Measurements from ENCODE around the gene CDC42EP1. TPM values are rescaled to one million over a fixed set of nuclear protein-coding genes. Genes with fewer than 3 reads are reported as not detected.

CDC42EP1 gene
- total RNA-seq, 1 donor, result 35.5 TPM

DNA sequence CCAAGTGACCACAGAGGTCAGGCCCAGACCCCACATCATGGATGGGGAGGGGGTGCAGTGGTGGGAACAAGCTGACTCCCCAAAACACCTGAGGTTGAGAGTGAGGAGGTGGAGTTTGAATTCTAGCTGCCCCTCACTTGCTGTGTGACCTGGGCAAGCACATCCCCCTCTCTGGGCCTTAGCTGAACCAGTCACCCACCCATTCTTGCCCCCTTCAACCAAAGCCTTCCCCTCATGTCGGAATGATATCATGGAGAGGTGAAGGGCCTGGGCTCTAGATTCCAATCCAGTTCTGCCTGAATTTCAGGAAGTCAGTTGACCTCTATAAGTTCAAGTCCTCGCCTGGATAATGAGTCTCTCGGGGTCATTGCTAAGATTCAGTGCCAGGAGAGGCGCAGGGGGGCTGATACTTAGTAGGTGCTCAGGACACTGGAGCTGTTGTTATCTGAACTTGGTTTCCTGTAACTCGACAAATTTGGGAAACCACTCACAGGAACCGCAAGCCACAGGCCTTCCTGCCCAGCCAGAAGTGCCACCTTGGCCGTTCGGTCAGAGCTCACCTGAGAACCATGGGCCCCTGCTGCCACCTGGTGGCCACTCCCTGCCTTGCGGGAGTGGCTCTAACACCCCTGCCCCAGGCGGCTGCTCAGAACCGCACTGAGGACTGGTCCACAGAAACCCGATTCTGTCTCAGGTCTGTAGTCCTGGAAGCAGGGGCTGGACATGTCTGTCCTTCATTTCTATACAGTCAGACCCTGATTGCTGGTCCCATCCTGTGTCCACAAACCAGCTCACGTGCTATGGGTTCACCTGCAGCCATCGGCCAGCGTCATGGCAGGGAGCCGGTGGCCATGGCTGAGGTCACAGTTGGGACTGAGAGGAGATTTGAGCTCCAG is 6.9 kb downstream of the CDC42EP1 start:
- DNase-seq (ENCODE audit: insufficient read length, low spot score, missing footprints), result peak; percentile 96
- H3K4me2 ChIP-seq (ENCODE audit: insufficient read depth, low read length), result peak overlapping the region; percentile 13
- H3K4me1 ChIP-seq (ENCODE audit: insufficient read depth, low read length), result peaks cover 49% of the 10 kb centered on the region
- H3K36me3 ChIP-seq (ENCODE audit: insufficient read depth, low read length), result peaks cover 47% of the 10 kb centered on the region
- H2AFZ ChIP-seq (ENCODE audit: low read length), result no peak overlapping the region
- TF ChIP-seq, protein P1, sequence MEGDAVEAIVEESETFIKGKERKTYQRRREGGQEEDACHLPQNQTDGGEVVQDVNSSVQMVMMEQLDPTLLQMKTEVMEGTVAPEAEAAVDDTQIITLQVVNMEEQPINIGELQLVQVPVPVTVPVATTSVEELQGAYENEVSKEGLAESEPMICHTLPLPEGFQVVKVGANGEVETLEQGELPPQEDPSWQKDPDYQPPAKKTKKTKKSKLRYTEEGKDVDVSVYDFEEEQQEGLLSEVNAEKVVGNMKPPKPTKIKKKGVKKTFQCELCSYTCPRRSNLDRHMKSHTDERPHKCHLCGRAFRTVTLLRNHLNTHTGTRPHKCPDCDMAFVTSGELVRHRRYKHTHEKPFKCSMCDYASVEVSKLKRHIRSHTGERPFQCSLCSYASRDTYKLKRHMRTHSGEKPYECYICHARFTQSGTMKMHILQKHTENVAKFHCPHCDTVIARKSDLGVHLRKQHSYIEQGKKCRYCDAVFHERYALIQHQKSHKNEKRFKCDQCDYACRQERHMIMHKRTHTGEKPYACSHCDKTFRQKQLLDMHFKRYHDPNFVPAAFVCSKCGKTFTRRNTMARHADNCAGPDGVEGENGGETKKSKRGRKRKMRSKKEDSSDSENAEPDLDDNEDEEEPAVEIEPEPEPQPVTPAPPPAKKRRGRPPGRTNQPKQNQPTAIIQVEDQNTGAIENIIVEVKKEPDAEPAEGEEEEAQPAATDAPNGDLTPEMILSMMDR (IDR thresholded peaks at IDR 0.05; ENCODE audit: extremely low read depth, low read depth, low read length), result peak; percentile 84
- no peak overlapping the region for H3K4me3 ChIP-seq (ENCODE audit: insufficient read depth, low read length)
- H3K27me3 ChIP-seq (ENCODE audit: insufficient read depth, low read length), result no peaks in the 10 kb centered on the region
- peaks cover 80% of the 10 kb centered on the region for H3K79me2 ChIP-seq (ENCODE audit: insufficient read depth, low read length)
- H3K9me3 ChIP-seq (ENCODE audit: low read depth, low read length), result no peaks in the 10 kb centered on the region
- H3K27ac ChIP-seq (ENCODE audit: low read depth, low read length), result peak overlapping the region; percentile 49
- H4K20me1 ChIP-seq (ENCODE audit: insufficient read depth, low read length), result peaks cover 97% of the 10 kb centered on the region

- H3K4me3 ChIP-seq (ENCODE audit: insufficient read depth, low read length), result no peak overlapping the region
- peaks cover 72% of the 10 kb centered on the region for H3K79me2 ChIP-seq (ENCODE audit: insufficient read depth, low read length)
- H3K27me3 ChIP-seq (ENCODE audit: insufficient read depth, low read length), result no peaks in the 10 kb centered on the region
- H4K20me1 ChIP-seq (ENCODE audit: insufficient read depth, low read length), result peaks cover 89% of the 10 kb centered on the region
- TF ChIP-seq, protein P1 (IDR thresholded peaks at IDR 0.05; ENCODE audit: extremely low read depth, low read depth, low read length), result no peak
- DNase-seq (ENCODE audit: insufficient read length, low spot score, missing footprints), result peak; percentile 13
- no peak overlapping the region for H3K4me2 ChIP-seq (ENCODE audit: insufficient read depth, low read length)
- H3K27ac ChIP-seq (ENCODE audit: low read depth, low read length), result no peak overlapping the region
- peaks cover 41% of the 10 kb centered on the region for H3K4me1 ChIP-seq (ENCODE audit: insufficient read depth, low read length)
- no peak overlapping the region for H2AFZ ChIP-seq (ENCODE audit: low read length)
- H3K36me3 ChIP-seq (ENCODE audit: insufficient read depth, low read length), result peaks cover 46% of the 10 kb centered on the region
- no peaks in the 10 kb centered on the region for H3K9me3 ChIP-seq (ENCODE audit: low read depth, low read length)
These were observed 7.7 kb downstream of the CDC42EP1 start for GRCh38 chr22:37568012-37568411.

- peaks cover 85% of the 10 kb centered on the region for H4K20me1 ChIP-seq (ENCODE audit: insufficient read depth, low read length)
These were observed 8.2 kb downstream of the CDC42EP1 start for GRCh38 chr22:37568448-37569008.

More at GRCh38 chr22:37568448-37569008, 8.2 kb downstream of the CDC42EP1 start:
- Histone ChIP-seq H3K36me3 (ENCODE audit: insufficient read depth, low read length) (peaks cover 46% of the 10 kb centered on the region), H3K4me1 (ENCODE audit: insufficient read depth, low read length) (peaks cover 36% of the 10 kb centered on the region), H3K79me2 (ENCODE audit: insufficient read depth, low read length) (peaks cover 70% of the 10 kb centered on the region), H3K27me3 (ENCODE audit: insufficient read depth, low read length) (no peaks in the 10 kb centered on the region), H3K9me3 (ENCODE audit: low read depth, low read length) (no peaks in the 10 kb centered on the region), H3K4me2 (ENCODE audit: insufficient read depth, low read length) (no peak overlapping the region), H3K4me3 (ENCODE audit: insufficient read depth, low read length) (no peak overlapping the region), H2AFZ (ENCODE audit: low read length) (no peak overlapping the region), H3K27ac (ENCODE audit: low read depth, low read length) (no peak overlapping the region)
- peak; percentile 43 for DNase-seq (ENCODE audit: insufficient read length, low spot score, missing footprints)
- TF ChIP-seq, protein P1 (IDR thresholded peaks at IDR 0.05; ENCODE audit: extremely low read depth, low read depth, low read length), result no peak
